ENCODE measurements around the gene CAPN2. TPM values are rescaled to one million over a fixed set of nuclear protein-coding genes. Genes with fewer than 3 reads are reported as not detected.

Gene CAPN2
- total RNA-seq, 1 experiment from 2014 or later: 513 TPM

DNA sequence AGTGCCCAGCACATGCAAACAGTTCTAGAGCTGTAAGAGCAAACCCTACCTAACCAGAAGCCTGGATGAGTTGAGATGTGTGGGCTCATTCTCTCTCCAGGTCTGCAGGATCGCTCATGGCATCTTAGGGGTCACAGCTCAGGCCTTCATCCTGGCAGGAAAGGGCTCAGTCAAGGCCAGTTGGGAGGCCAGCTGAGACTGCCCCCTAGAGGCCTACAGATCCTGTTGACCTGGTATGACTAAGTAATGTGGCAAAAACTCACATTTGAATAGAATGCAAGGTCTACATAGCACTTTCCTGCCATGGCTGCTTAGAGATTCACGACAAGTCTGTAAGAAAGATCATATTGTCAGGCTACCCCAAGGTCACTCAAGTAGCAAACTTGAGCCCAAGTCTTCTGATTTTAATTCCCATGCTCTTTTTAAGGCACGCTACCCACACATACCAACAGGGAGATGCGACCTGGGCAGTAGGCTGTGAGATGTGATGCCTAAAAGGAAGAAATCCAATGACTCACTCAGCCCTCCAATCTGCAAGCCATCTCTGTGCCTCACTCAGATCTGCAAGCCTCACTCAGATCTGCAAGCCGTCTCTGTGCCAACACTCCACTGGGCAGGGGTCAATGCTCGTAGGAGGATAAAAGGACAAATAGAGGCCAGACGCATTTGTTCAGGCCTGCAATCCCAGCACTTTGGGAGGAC, 41.7 kb upstream of the CAPN2 start:
- Mint-ChIP-seq H3K36me3 (ENCODE audit: insufficient read depth, unreplicated experiment) (no peaks in the 10 kb centered on the region), H3K4me1 (ENCODE audit: insufficient read depth, unreplicated experiment) (peaks cover 22% of the 10 kb centered on the region), H3K27ac (ENCODE audit: low read depth, unreplicated experiment) (no peak overlapping the region), H3K9me3 (ENCODE audit: unreplicated experiment) (peaks cover 12% of the 10 kb centered on the region), H3K4me3 (ENCODE audit: unreplicated experiment) (no peak overlapping the region), H3K27me3 (ENCODE audit: insufficient read depth, unreplicated experiment) (no peaks in the 10 kb centered on the region)
- peak; percentile 87 for DNase-seq (ENCODE audit: unreplicated experiment)
- ChIA-PET CTCF (interaction anchor here (0.5 to 5.5 kb wide), 12 partner anchors 8 to 546 kb away, joined by 3 to 32 read pairs (median 4); no protein-coding TSS in a partner anchor), POLR2A (no interaction called here)
- intact Hi-C loops (cut with micrococcal nuclease): loop anchor here (1.0 to 10.0 kb wide), 4 partner anchors 139 to 537 kb away; no protein-coding TSS in a partner anchor
- TF ChIP-seq, protein P1, sequence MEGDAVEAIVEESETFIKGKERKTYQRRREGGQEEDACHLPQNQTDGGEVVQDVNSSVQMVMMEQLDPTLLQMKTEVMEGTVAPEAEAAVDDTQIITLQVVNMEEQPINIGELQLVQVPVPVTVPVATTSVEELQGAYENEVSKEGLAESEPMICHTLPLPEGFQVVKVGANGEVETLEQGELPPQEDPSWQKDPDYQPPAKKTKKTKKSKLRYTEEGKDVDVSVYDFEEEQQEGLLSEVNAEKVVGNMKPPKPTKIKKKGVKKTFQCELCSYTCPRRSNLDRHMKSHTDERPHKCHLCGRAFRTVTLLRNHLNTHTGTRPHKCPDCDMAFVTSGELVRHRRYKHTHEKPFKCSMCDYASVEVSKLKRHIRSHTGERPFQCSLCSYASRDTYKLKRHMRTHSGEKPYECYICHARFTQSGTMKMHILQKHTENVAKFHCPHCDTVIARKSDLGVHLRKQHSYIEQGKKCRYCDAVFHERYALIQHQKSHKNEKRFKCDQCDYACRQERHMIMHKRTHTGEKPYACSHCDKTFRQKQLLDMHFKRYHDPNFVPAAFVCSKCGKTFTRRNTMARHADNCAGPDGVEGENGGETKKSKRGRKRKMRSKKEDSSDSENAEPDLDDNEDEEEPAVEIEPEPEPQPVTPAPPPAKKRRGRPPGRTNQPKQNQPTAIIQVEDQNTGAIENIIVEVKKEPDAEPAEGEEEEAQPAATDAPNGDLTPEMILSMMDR (IDR thresholded peaks at IDR 0.05; ENCODE audit: unreplicated experiment): peak; percentile 97
- no TSS peak for BruUV-seq (replicated peaks)

DNA sequence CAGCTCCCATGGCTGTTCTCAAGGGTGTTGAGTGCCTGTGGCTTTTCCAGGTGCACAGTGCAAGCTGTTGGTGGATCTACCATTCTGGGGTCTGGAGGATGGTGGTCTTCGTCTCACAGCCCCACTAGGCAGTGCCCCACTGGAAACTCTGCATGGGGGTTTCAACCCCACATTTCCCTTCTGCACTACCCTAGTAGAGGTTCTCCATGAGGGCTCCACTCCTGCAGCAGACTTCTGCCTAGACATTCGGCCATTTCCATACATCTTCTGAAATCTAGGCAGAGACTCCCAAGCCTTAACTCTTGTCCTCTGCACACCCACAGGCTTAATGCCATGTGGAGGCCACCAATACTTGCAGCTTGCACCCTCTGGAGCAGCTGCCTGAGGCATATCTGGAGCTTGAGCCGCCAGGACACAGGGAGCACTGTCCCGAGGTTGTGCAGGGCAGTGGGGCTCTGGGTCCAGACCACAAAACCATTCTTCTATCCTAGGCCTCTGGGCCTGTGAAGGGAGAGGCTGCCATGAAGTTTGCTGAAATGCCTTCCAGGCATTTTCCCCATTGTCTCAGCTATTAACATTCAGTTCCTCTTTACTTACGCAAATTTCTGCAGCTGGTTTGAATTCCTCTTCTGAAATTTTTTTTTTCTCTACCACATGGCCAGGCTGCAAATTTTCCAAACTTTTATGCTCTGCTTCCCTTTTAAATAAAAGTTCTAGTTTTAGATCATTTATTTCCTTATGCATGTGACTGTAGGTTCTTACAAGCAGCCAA, 38.0 kb upstream of the CAPN2 start:
- Mint-ChIP-seq H3K36me3 (ENCODE audit: insufficient read depth, unreplicated experiment) (no peaks in the 10 kb centered on the region), H3K27me3 (ENCODE audit: insufficient read depth, unreplicated experiment) (no peaks in the 10 kb centered on the region), H3K4me3 (ENCODE audit: unreplicated experiment) (no peak overlapping the region), H3K4me1 (ENCODE audit: insufficient read depth, unreplicated experiment) (no peaks in the 10 kb centered on the region), H3K9me3 (ENCODE audit: unreplicated experiment) (peaks cover 16% of the 10 kb centered on the region), H3K27ac (ENCODE audit: low read depth, unreplicated experiment) (no peak overlapping the region)
- no peak for DNase-seq (ENCODE audit: unreplicated experiment)
- no TSS peak for BruUV-seq (replicated peaks)
- TF ChIP-seq, protein P1 (IDR thresholded peaks at IDR 0.05; ENCODE audit: unreplicated experiment): no peak
- POLR2A ChIA-PET: interaction anchor here (0.7 kb wide), 1 partner anchor 998 kb away, joined by 3 read pairs; no protein-coding TSS in a partner anchor
- intact Hi-C loops (cut with micrococcal nuclease): loop anchor here (10.0 kb wide), 1 partner anchor 320 kb away; no protein-coding TSS in a partner anchor
- CTCF ChIA-PET: interaction anchor here (0.6 to 5.5 kb wide), 8 partner anchors 8 to 584 kb away, joined by 3 to 32 read pairs (median 4); no protein-coding TSS in a partner anchor

DNA sequence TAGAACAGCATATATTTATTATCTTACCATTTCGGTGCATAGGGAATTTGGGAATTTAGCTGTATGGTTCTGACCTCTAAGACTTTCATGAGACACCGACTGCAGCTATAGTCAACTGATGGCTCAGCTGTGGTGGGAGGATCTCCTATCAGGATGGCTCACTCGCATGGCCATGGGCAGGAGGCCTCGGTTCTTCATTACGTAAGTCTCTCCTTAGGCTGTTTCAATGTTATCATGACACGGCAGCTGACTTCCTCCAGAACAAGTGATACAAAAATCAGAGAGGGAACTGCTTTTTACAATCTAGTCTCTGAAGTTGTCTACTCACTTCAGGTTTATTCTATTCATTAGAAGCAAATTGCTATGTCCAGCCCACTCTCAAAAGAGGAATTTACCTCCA, 33.5 kb upstream of the CAPN2 start:
- POLR2A ChIA-PET: no interaction called here
- DNase-seq (ENCODE audit: unreplicated experiment): no peak
- Mint-ChIP-seq H3K4me1 (ENCODE audit: insufficient read depth, unreplicated experiment) (peaks cover 6% of the 10 kb centered on the region), H3K9me3 (ENCODE audit: unreplicated experiment) (peaks cover 16% of the 10 kb centered on the region), H3K27me3 (ENCODE audit: insufficient read depth, unreplicated experiment) (no peaks in the 10 kb centered on the region), H3K4me3 (ENCODE audit: unreplicated experiment) (no peak overlapping the region), H3K27ac (ENCODE audit: low read depth, unreplicated experiment) (no peak overlapping the region), H3K36me3 (ENCODE audit: insufficient read depth, unreplicated experiment) (no peaks in the 10 kb centered on the region)
- CTCF ChIA-PET: interaction anchor here (0.6 to 13.2 kb wide), 11 partner anchors 8 to 589 kb away, joined by 3 to 324 read pairs (median 5); partner anchors contain the start of gene TLR5
- intact Hi-C loops (cut with micrococcal nuclease): loop anchor here (10.0 kb wide), 1 partner anchor 324 kb away; no protein-coding TSS in a partner anchor
- TF ChIP-seq, protein P1 (IDR thresholded peaks at IDR 0.05; ENCODE audit: unreplicated experiment): no peak
- no TSS peak for BruUV-seq (replicated peaks)

DNA sequence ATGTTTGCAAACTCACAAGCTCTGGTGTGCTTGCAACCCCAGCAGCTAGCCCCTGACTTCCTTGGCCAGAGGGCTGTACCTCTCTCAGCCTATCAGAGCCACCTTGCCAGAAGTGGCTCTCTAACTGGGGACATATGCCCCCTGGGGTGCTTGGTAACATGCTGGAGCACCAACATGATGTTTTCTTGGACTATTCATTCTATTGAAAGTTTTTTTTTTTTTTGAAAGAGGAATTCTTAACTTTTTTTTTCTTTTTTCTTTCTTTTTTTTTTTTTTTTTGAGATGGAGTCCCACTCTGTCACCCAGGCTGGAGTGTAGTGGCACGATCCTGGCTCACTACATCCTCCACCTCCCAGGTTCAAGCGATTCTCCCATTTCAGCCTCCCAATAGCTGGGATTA, 32.2 kb upstream of the CAPN2 start:
- H3K4me3 Mint-ChIP-seq (ENCODE audit: unreplicated experiment): no peak overlapping the region
- no peak for DNase-seq (ENCODE audit: unreplicated experiment)
- POLR2A ChIA-PET: interaction anchor here (0.7 kb wide), 2 partner anchors 430 to 454 kb away, joined by 3 to 4 read pairs; no protein-coding TSS in a partner anchor
- H3K9me3 Mint-ChIP-seq (ENCODE audit: unreplicated experiment): peaks cover 9% of the 10 kb centered on the region
- H3K36me3 Mint-ChIP-seq (ENCODE audit: insufficient read depth, unreplicated experiment): no peaks in the 10 kb centered on the region
- CTCF ChIA-PET: interaction anchor here (0.6 to 13.2 kb wide), 11 partner anchors 8 to 1100 kb away, joined by 3 to 324 read pairs (median 7); partner anchors contain the start of gene TLR5
- no peak overlapping the region for H3K27ac Mint-ChIP-seq (ENCODE audit: low read depth, unreplicated experiment)
- no peaks in the 10 kb centered on the region for H3K27me3 Mint-ChIP-seq (ENCODE audit: insufficient read depth, unreplicated experiment)
- peaks cover 6% of the 10 kb centered on the region for H3K4me1 Mint-ChIP-seq (ENCODE audit: insufficient read depth, unreplicated experiment)
- intact Hi-C loops (cut with micrococcal nuclease): loop anchor here (5.0 kb wide), 1 partner anchor 588 kb away; no protein-coding TSS in a partner anchor
- TF ChIP-seq, protein P1 (IDR thresholded peaks at IDR 0.05; ENCODE audit: unreplicated experiment): no peak
- no TSS peak for BruUV-seq (replicated peaks)
